Measurements from ENCODE around the gene SBNO2. TPM values are rescaled to one million over a fixed set of nuclear protein-coding genes. Genes with fewer than 3 reads are reported as not detected.

The SBNO2 gene
- total and polyA plus RNA-seq, 2 donors (not counting 3 experiments of a cell fraction or from before 2014, with no cell fraction given): 31.4 to 65.7 TPM

DNA sequence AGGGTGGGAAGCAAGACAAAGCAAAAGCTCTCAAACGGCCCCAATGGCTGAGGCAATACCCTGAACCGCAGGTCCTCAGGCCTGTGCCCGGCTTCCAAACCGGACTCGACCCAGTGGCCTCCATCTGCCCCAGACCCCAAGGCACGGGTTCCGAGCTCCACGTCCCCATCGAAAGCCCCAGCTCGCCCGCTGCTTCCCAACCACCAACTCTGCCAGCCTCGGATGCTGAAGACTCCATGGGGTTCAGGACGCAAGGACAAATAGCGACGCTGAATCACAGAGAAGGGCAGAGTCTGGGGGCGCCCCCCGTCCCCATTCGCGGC, 79.5 kb downstream of the SBNO2 start:
- CTCF ChIA-PET: interaction anchor here (1.9 kb wide), 1 partner anchor 30 kb away, joined by 6 read pairs; no protein-coding TSS in a partner anchor
- FAIRE-seq: no peak

More for the DNA sequence above, 79.5 kb downstream of the SBNO2 start:
- Histone ChIP-seq H3K4me2 (ENCODE audit: insufficient read depth, low read length) (peak overlapping the region; percentile 85), H3K27ac (ENCODE audit: insufficient read depth, low read depth, low read length) (peak overlapping the region; percentile 25), H3K4me1 (ENCODE audit: control insufficient read depth, extremely low read depth, insufficient read depth, low read length) (peaks cover 10% of the 10 kb centered on the region), H3K36me3 (ENCODE audit: control insufficient read depth in 2 of 2, extremely low read depth in 1 of 2, insufficient read depth in 2 of 2, low read length in 2 of 2) (peaks cover 0 to 12% of the 10 kb centered on the region in 2 experiments), H3K79me2 (ENCODE audit: control insufficient read depth, insufficient read depth, low read length) (peaks cover 22% of the 10 kb centered on the region), H3K9me3 (replicated peaks; ENCODE audit: control insufficient read depth, insufficient read depth, low read length) (no peaks in the 10 kb centered on the region), H3K4me3 (replicated peaks in 1 of 3; ENCODE audit: insufficient read depth in 1 of 3, low read depth in 1 of 3, low read length in 3 of 3) (peak overlapping the region; percentile 82 to 93 (median 87)), H2AFZ (ENCODE audit: low read depth, low read length) (no peak overlapping the region), H3K9ac (replicated peaks; ENCODE audit: extremely low read depth, insufficient read depth, low read length) (peak overlapping the region; percentile 85), H4K20me1 (replicated peaks; ENCODE audit: control insufficient read depth, extremely low read depth, insufficient read depth, low read length) (no peaks in the 10 kb centered on the region), H3K27me3 (ENCODE audit: control insufficient read depth in 2 of 2, insufficient read depth in 2 of 2, low read length in 2 of 2) (no peaks in the 10 kb centered on the region), H3K9me1 (replicated peaks; ENCODE audit: control insufficient read depth, extremely low read depth, insufficient read depth, low read length) (no peaks in the 10 kb centered on the region)
- no TSS peak for BruUV-seq (replicated peaks)
- POLR2A ChIA-PET: no interaction called here
- intact Hi-C loops (cut with micrococcal nuclease) (loop anchor here (2.0 kb wide), 2 partner anchors 28 to 54 kb away; partner anchors contain the start of genes ABCA7 and ARHGAP45), dilution Hi-C loops (cut with MboI; ENCODE audit: extremely low pct_ligation_motif_present, low sequenced_read_pairs) (no loop called here)
- no peak for DNase-seq (ENCODE audit: low read depth, low spot score)
- TF ChIP-seq EZH2 (IDR thresholded peaks at IDR 0.05; ENCODE audit: borderline replicate concordance, low read depth, low read length, severe bottlenecking) (no peak), JUN (IDR thresholded peaks at IDR 0.05; ENCODE audit: borderline replicate concordance, insufficient read depth, insufficient read length, low read depth) (no peak), MYC (IDR thresholded peaks at IDR 0.05; ENCODE audit: low read depth, low read length) (no peak), POLR2A (IDR thresholded peaks at IDR 0.05; ENCODE audit: low read depth, low read length) (no peak), POLR2AphosphoS5 (IDR thresholded peaks at IDR 0.05; ENCODE audit: insufficient read depth, low read depth, low read length) (no peak)
- TF ChIP-seq, protein P1, sequence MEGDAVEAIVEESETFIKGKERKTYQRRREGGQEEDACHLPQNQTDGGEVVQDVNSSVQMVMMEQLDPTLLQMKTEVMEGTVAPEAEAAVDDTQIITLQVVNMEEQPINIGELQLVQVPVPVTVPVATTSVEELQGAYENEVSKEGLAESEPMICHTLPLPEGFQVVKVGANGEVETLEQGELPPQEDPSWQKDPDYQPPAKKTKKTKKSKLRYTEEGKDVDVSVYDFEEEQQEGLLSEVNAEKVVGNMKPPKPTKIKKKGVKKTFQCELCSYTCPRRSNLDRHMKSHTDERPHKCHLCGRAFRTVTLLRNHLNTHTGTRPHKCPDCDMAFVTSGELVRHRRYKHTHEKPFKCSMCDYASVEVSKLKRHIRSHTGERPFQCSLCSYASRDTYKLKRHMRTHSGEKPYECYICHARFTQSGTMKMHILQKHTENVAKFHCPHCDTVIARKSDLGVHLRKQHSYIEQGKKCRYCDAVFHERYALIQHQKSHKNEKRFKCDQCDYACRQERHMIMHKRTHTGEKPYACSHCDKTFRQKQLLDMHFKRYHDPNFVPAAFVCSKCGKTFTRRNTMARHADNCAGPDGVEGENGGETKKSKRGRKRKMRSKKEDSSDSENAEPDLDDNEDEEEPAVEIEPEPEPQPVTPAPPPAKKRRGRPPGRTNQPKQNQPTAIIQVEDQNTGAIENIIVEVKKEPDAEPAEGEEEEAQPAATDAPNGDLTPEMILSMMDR (IDR thresholded peaks at IDR 0.05; ENCODE audit: extremely low read depth in 1 of 2, insufficient read depth in 1 of 2, low read depth in 1 of 2, low read length in 2 of 2): no peak

Measured in endothelial cell of umbilical vein (primary cell).